Colonic mucosa (tissue), 4 donors: Measurements from ENCODE around the gene NEUROD4. TPM values are rescaled to one million over a fixed set of nuclear protein-coding genes. Genes with fewer than 3 reads are reported as not detected.

Experiments
- DNase-seq: peaks from one replicate; pipeline ENCODE4 v3.0.0-alpha.2; 2020
- H3K27ac ChIP-seq: fragments of 200-600 bp; one replicate; pipeline ENCODE4 v1.8.0; 2021
- H3K27me3 ChIP-seq: fragments of 200-600 bp; one replicate; pipeline ENCODE4 v1.8.0; 2021
- H3K36me3 ChIP-seq: fragments of 200-600 bp; one replicate; pipeline ENCODE4 v1.8.0; 2021
- H3K4me1 ChIP-seq: fragments of 200-600 bp; one replicate; pipeline ENCODE4 v1.8.0; 2021; ENCODE audit warnings: mild to moderate bottlenecking
- H3K4me3 ChIP-seq: fragments of 200-600 bp; one replicate; pipeline ENCODE4 v1.8.0; 2021
- H3K9ac ChIP-seq, 2 donors: one replicate each; pipeline ENCODE4 v1.7.0; 2013; ENCODE audit warnings: control low read depth in 2 of 2, low read depth in 2 of 2, low read length in 2 of 2
- H3K9me3 ChIP-seq: fragments of 200-600 bp; one replicate; pipeline ENCODE4 v1.8.0; 2021
- intact Hi-C: fragments of 100-400 bp; cut with DNase I; formaldehyde crosslinking; loops from one replicate; pipeline ENCODE4 v1.14.1; 2022
- total RNA-seq, 2 donors: library from RNA; stranded (reverse); fragmentation: NEBNext Ultra II Directional in 1 of 2; extraction: Animal tissue kit (Norgen Biotek cat#: 25700) in 1 of 2; gene quantifications; one replicate each; pipeline ENCODE4 v1.2.1, GENCODE V29; 2021
- TF ChIP-seq, protein P1 (sequence below): fragments of 200-600 bp; IDR thresholded peaks from one replicate; pipeline ENCODE4 v1.8.0; 2022; ENCODE audit warnings: antibody characterized with exemption, mild to moderate bottlenecking
- donor health status: healthy.
- donor health status: DM: no; HTN: no; CAD: no.
- donor health status: DM: no; HTN: no; CAD: no.

The NEUROD4 gene
- total RNA-seq, 2 donors from 2014 or later = not detected

DNA sequence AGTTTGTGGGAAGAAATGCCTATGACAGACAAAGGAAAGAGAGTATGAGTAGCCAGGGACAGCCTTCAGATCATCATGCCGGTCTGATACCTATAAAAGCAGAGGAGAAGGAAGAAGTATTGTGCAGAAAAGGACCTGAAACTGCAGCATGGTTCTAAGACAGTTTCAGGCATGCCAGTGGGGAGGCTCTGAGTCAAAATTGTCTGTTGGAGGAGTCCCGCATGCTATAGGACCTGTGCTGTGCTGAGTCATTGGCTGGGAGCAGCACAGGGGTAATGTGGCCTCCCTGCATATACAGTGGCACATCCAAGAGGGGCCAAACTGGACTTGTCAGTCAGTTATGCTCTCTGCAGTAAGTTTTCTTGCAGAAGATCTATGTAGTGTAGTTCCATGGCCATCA, 40.7 kb downstream of the NEUROD4 start:
- TF ChIP-seq, protein P1, sequence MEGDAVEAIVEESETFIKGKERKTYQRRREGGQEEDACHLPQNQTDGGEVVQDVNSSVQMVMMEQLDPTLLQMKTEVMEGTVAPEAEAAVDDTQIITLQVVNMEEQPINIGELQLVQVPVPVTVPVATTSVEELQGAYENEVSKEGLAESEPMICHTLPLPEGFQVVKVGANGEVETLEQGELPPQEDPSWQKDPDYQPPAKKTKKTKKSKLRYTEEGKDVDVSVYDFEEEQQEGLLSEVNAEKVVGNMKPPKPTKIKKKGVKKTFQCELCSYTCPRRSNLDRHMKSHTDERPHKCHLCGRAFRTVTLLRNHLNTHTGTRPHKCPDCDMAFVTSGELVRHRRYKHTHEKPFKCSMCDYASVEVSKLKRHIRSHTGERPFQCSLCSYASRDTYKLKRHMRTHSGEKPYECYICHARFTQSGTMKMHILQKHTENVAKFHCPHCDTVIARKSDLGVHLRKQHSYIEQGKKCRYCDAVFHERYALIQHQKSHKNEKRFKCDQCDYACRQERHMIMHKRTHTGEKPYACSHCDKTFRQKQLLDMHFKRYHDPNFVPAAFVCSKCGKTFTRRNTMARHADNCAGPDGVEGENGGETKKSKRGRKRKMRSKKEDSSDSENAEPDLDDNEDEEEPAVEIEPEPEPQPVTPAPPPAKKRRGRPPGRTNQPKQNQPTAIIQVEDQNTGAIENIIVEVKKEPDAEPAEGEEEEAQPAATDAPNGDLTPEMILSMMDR = no peak
- Histone ChIP-seq H3K4me3 (no peak overlapping the region), H3K9ac (no peak overlapping the region), H3K4me1 (no peaks in the 10 kb centered on the region), H3K9me3 (no peaks in the 10 kb centered on the region), H3K27ac (no peak overlapping the region), H3K36me3 (no peaks in the 10 kb centered on the region), H3K27me3 (no peaks in the 10 kb centered on the region)
- intact Hi-C loops = no loop called here
- no peak for DNase-seq

DNA sequence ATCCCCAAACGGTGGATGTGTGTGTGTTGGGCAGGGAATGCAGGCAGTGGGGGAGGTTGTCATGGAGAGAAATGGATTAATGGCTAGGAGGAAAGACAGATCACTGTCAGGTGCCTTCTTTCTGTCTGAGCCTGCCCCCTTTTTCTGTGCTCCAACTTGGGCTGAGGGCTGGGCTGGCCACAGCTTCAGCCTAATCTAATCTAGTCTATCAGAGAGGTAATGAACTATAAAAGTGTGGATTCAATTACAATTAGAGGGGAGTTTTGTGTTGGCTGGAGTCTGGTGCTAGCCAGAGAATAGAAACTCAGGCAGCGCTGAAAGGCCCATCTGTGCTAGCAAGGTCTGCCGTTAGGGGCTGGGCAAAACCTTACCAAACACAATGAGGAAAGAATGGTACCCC, 41.2 kb downstream of the NEUROD4 start:
- Histone ChIP-seq H3K36me3 (no peaks in the 10 kb centered on the region), H3K4me3 (no peak overlapping the region), H3K9ac (no peak overlapping the region), H3K9me3 (no peaks in the 10 kb centered on the region), H3K27me3 (no peaks in the 10 kb centered on the region), H3K4me1 (no peaks in the 10 kb centered on the region), H3K27ac (no peak overlapping the region)
- TF ChIP-seq, protein P1 = no peak
- intact Hi-C loops = no loop called here
- DNase-seq = no peak

DNA sequence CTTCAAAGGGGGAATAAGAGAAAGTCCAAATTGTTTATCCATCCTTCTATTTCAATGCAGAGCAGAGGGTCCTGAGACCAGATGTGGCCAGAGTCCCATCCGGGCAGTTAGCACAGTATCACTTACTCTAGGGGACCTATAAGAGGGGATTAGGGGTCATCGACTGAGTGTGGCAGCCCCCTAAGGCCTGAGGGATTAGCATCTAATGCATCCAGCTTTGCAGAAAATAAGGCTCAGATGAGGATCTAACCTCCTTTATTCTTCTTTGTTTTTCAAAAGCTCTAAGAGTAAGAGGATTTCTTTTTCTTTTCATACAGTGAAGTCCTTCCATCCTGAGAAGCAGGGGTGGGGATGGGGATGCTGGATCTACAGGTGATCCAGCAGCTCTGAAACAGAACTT, 43.5 kb downstream of the NEUROD4 start:
- TF ChIP-seq, protein P1 = no peak
- no peaks in the 10 kb centered on the region for H3K4me1 ChIP-seq
- intact Hi-C loops = no loop called here
- no peaks in the 10 kb centered on the region for H3K27me3 ChIP-seq
- no peaks in the 10 kb centered on the region for H3K36me3 ChIP-seq
- no peak overlapping the region for H3K9ac ChIP-seq
- H3K9me3 ChIP-seq = no peaks in the 10 kb centered on the region
- no peak overlapping the region for H3K27ac ChIP-seq
- DNase-seq = no peak
- H3K4me3 ChIP-seq = no peak overlapping the region

DNA sequence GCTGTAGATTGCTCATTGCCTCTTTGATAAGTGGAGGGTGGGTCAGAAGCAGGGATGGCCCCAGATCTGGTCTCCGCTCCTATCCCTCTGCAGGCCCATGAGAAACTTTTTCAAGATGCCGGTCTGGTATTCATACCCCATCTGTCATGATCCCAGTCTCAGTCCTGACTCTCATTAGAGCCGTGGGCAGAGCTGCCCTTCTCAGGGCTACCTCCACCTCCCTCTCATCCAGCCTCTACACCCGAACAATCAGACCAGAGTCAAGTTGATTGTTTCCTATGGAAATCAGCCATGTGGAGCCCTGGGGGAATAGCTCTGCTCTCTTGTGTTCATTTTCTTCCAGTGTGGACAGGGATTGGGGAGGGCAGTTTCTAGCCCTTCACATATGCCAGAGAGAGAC, 45.8 kb downstream of the NEUROD4 start:
- intact Hi-C loops = no loop called here
- no peaks in the 10 kb centered on the region for H3K4me1 ChIP-seq

DNA sequence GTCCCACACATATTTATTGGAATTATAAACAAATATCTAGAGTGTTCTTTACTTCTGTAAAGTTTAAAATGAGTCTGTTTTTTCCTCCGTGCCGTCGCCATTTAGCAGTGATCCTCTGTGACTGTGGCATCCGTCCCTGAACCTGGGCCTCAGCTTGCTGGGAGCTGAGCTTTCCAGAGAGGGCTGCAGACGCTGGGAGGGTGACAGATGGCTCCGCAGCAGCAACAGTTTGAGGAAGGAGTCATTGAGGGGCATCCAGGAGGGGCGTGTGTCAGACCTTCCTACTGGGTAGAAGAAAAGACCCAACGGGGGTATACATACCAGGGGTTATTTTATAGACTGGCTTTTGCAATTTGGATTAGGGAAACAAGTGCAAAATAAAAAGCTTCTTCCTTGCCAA, 47.9 kb downstream of the NEUROD4 start:
- Histone ChIP-seq H3K27me3 (no peaks in the 10 kb centered on the region), H3K36me3 (no peaks in the 10 kb centered on the region), H3K4me1 (no peaks in the 10 kb centered on the region), H3K27ac (no peak overlapping the region), H3K9me3 (no peaks in the 10 kb centered on the region), H3K4me3 (no peak overlapping the region), H3K9ac (no peak overlapping the region)
- no peak for DNase-seq
- intact Hi-C loops = no loop called here
- TF ChIP-seq, protein P1 = no peak

More for the DNA sequence above, 45.8 kb downstream of the NEUROD4 start:
- Histone ChIP-seq H3K9me3 (no peaks in the 10 kb centered on the region), H3K4me3 (no peak overlapping the region), H3K36me3 (no peaks in the 10 kb centered on the region), H3K9ac (no peak overlapping the region), H3K27me3 (no peaks in the 10 kb centered on the region), H3K27ac (no peak overlapping the region)
- TF ChIP-seq, protein P1 = no peak
- no peak for DNase-seq
